Neuronal stem cell (in vitro differentiated cells): Measurements from ENCODE around the gene CACNB4.

Experiments used
- DNase-seq: peaks from one replicate; pipeline ENCODE4 v3.0.0-alpha.2; 2013; ENCODE audit warnings: low spot score
- H2AFZ ChIP-seq: one replicate; pipeline ENCODE4 v1.6.1; 2013; ENCODE audit warnings: mild to moderate bottlenecking, low read length, inconsistent platforms
- H2AK5ac ChIP-seq: 2 replicates; pipeline ENCODE4 v1.6.1; 2013; ENCODE audit warnings: low read depth, mild to moderate bottlenecking, inconsistent platforms, low read length, moderate library complexity, mixed read lengths
- H2BK120ac ChIP-seq: 2 replicates; pipeline ENCODE4 v1.6.1; 2013; ENCODE audit warnings: low read depth, mild to moderate bottlenecking, inconsistent platforms, low read length, moderate library complexity, mixed read lengths
- H2BK12ac ChIP-seq: one replicate; pipeline ENCODE4 v1.6.1; 2013; ENCODE audit warnings: low read length, inconsistent platforms
- H2BK15ac ChIP-seq: 2 replicates; pipeline ENCODE4 v1.6.1; 2013; ENCODE audit warnings: mild to moderate bottlenecking, low read length, inconsistent platforms, mixed read lengths
- H2BK5ac ChIP-seq: one replicate; pipeline ENCODE4 v1.6.1; 2013; ENCODE audit warnings: inconsistent platforms, mild to moderate bottlenecking, low read length, moderate library complexity
- H3K14ac ChIP-seq: one replicate; pipeline ENCODE4 v1.6.1; 2013; ENCODE audit warnings: low read length, inconsistent platforms
- H3K18ac ChIP-seq: 2 replicates; pipeline ENCODE4 v1.6.1; 2013; ENCODE audit warnings: low read length, inconsistent platforms
- H3K23ac ChIP-seq: 2 replicates; pipeline ENCODE4 v1.6.1; 2013; ENCODE audit warnings: low read depth, mild to moderate bottlenecking, mixed read lengths, low read length, inconsistent platforms; ENCODE audit not compliant: poor library complexity
- H3K27ac ChIP-seq: replicated peaks from 3 replicates; pipeline ENCODE4 v1.5.1; 2013; ENCODE audit warnings: low read length, inconsistent platforms
- H3K27me3 ChIP-seq, 3 experiments: 2 replicates each; pipeline ENCODE4 v1.6.1; 2013; ENCODE audit warnings: low read length in 3 of 3, mild to moderate bottlenecking in 2 of 3, inconsistent platforms in 1 of 3, low read depth in 1 of 3, mixed read lengths in 1 of 3, moderate library complexity in 1 of 3; ENCODE audit not compliant: control insufficient read depth in 3 of 3, insufficient read depth in 3 of 3
- H3K36me3 ChIP-seq, 2 donors: replicated peaks in 1 of 2; 2 replicates each; pipeline ENCODE4 v1.6.1; 2013; ENCODE audit warnings: low read length in 2 of 2; ENCODE audit not compliant: control insufficient read depth in 2 of 2, insufficient read depth in 2 of 2
- H3K4ac ChIP-seq: 2 replicates; pipeline ENCODE4 v1.6.1; 2013; ENCODE audit warnings: inconsistent platforms, mild to moderate bottlenecking, low read length, moderate library complexity
- H3K4me1 ChIP-seq, 2 donors: 1 replicate in 1 of 2; 2 replicates in 1 of 2; pipeline ENCODE4 v1.6.1; 2013; ENCODE audit warnings: low read length in 2 of 2, low read depth in 1 of 2; ENCODE audit not compliant: control insufficient read depth in 2 of 2, insufficient read depth in 1 of 2
- H3K4me2 ChIP-seq: one replicate; pipeline ENCODE4 v1.6.1; 2013; ENCODE audit warnings: mild to moderate bottlenecking, low read length, inconsistent platforms; ENCODE audit not compliant: insufficient read depth, poor library complexity, severe bottlenecking
- H3K4me3 ChIP-seq, 2 donors: 2 replicates each; pipeline ENCODE4 v1.5.1; 2013; ENCODE audit warnings: low read length in 2 of 2, mild to moderate bottlenecking in 2 of 2, inconsistent platforms in 1 of 2, moderate library complexity in 1 of 2
- H3K79me1 ChIP-seq: one replicate; pipeline ENCODE4 v1.6.1; 2013; ENCODE audit warnings: low read depth, mild to moderate bottlenecking, inconsistent platforms, low read length, moderate library complexity
- H3K9ac ChIP-seq: one replicate; pipeline ENCODE4 v1.6.1; 2013; ENCODE audit warnings: mild to moderate bottlenecking, low read depth, low read length, inconsistent platforms; ENCODE audit not compliant: poor library complexity
- H3K9me3 ChIP-seq, 2 donors: replicated peaks in 1 of 2; 2 replicates each; pipeline versions ENCODE3 to v1.6.1; 2013; ENCODE audit warnings: low read length in 2 of 2, mild to moderate bottlenecking in 2 of 2, inconsistent platforms in 1 of 2, low read depth in 1 of 2, mixed read lengths in 1 of 2, moderate library complexity in 1 of 2; ENCODE audit not compliant: control insufficient read depth in 2 of 2, insufficient read depth in 1 of 2
- H4K8ac ChIP-seq: one replicate; pipeline ENCODE4 v1.6.1; 2013; ENCODE audit warnings: low read depth, mild to moderate bottlenecking, inconsistent platforms, low read length, moderate library complexity
- H4K91ac ChIP-seq: one replicate; pipeline ENCODE4 v1.6.1; 2013; ENCODE audit warnings: low read length, low read depth, mild to moderate bottlenecking, inconsistent platforms; ENCODE audit not compliant: poor library complexity
- WGBS, 2 donors: extraction: QIAGEN DNeasy Blood & Tissue Kit; methylation state at CpG; one replicate each; pipeline ENCODE4 v1.1.7; 2013; ENCODE audit warnings: missing lambda C conversion rate in 2 of 2, mixed read lengths in 1 of 2; ENCODE audit not compliant: insufficient read length in 2 of 2, insufficient replicate concordance in 1 of 2; ENCODE audit errors: extremely low coverage in 2 of 2; 5-methylcytosine and 5-hydroxymethylcytosine counted together

Gene CACNB4

GRCh38 chr2:151927501-151928221 is 171.2 kb downstream of the CACNB4 start:
- Histone ChIP-seq H3K18ac (no peak overlapping the region), H3K27ac (no peak overlapping the region), H2AFZ (no peak overlapping the region), H3K14ac (no peak overlapping the region), H3K27me3 (no peaks in the 10 kb centered on the region), H3K79me1 (no peaks in the 10 kb centered on the region), H3K4me2 (no peak overlapping the region), H2BK12ac (no peak overlapping the region), H2BK15ac (no peak overlapping the region), H2BK5ac (no peak overlapping the region), H3K4me1 (no peaks in the 10 kb centered on the region), H3K4ac (no peak overlapping the region), H3K23ac (no peak overlapping the region), H3K9me3 (no peaks in the 10 kb centered on the region), H4K91ac (no peak overlapping the region), H2BK120ac (no peak overlapping the region), H3K9ac (no peak overlapping the region), H3K4me3 (no peak overlapping the region), H3K36me3 (no peaks in the 10 kb centered on the region), H2AK5ac (no peak overlapping the region), H4K8ac (no peak overlapping the region)
- DNase-seq, result no peak
- WGBS, 2 donors, result no CpG with 5 or more reads among the region's 7 CpGs

- H2BK15ac ChIP-seq, result no peak overlapping the region
- no peak overlapping the region for H4K8ac ChIP-seq
- no peak overlapping the region for H2BK120ac ChIP-seq
- no peak overlapping the region for H3K27ac ChIP-seq
- no peaks in the 10 kb centered on the region for H3K27me3 ChIP-seq
- no peak for DNase-seq
- no peak overlapping the region for H3K23ac ChIP-seq
- no peaks in the 10 kb centered on the region for H3K9me3 ChIP-seq
- no peaks in the 10 kb centered on the region for H3K4me1 ChIP-seq
- H2AK5ac ChIP-seq, result no peak overlapping the region
- H3K4me2 ChIP-seq, result no peak overlapping the region
- H2AFZ ChIP-seq, result no peak overlapping the region
- H3K4me3 ChIP-seq, result no peak overlapping the region
- H4K91ac ChIP-seq, result no peak overlapping the region
- H3K18ac ChIP-seq, result no peak overlapping the region
- H3K36me3 ChIP-seq, result no peaks in the 10 kb centered on the region
- H3K4ac ChIP-seq, result no peak overlapping the region
- H2BK5ac ChIP-seq, result no peak overlapping the region
- no peak overlapping the region for H3K9ac ChIP-seq
- H2BK12ac ChIP-seq, result no peak overlapping the region
- H3K14ac ChIP-seq, result no peak overlapping the region
- H3K79me1 ChIP-seq, result no peaks in the 10 kb centered on the region
- WGBS, 2 donors, result no CpG with 5 or more reads among the region's 5 CpGs
Observed at GRCh38 chr2:151922845-151923666, 175.8 kb downstream of the CACNB4 start.

- Histone ChIP-seq H2BK15ac (no peak overlapping the region), H3K4me1 (peaks cover 0 to 3% of the 10 kb centered on the region in 2 donors)
- WGBS, 2 donors, result no CpG with 5 or more reads among the region's 1 CpG
Observed at GRCh38 chr2:151919786-151920185, 179.1 kb downstream of the CACNB4 start.

DNA sequence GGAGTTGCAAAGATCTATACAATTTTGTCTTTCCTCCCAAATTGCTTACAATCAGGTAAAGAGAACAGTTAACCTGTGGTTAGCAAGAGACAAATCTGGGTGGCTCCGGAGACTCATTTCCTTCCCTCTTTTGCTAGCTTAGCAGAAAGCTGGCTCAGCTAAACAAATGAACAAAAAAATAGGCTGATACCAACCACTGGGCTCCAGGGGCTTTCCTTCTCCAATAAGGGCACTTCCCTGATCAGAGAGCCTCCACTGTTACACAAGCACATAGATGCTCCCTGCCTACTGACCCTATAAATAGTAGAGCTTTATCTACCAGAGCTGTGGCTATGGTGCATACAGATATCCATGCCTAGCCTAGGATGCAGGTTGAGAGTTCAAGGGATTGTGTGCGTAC is 180.5 kb downstream of the CACNB4 start:
- H4K91ac ChIP-seq, result no peak overlapping the region
- no peak overlapping the region for H4K8ac ChIP-seq
- H3K4me1 ChIP-seq, result peaks cover 0 to 4% of the 10 kb centered on the region in 2 donors
- H3K36me3 ChIP-seq, result no peaks in the 10 kb centered on the region
- H3K4me2 ChIP-seq, result no peak overlapping the region
- no CpG with 5 or more reads among the region's 2 CpGs for WGBS, 2 donors
- H3K27me3 ChIP-seq, result no peaks in the 10 kb centered on the region
- H2BK15ac ChIP-seq, result no peak overlapping the region
- no peak overlapping the region for H2BK120ac ChIP-seq
- no peaks in the 10 kb centered on the region for H3K9me3 ChIP-seq
- H3K4me3 ChIP-seq, result no peak overlapping the region
- no peak overlapping the region for H2BK12ac ChIP-seq
- H3K18ac ChIP-seq, result no peak overlapping the region
- no peak overlapping the region for H2AK5ac ChIP-seq
- H3K9ac ChIP-seq, result peak overlapping the region; percentile 7
- H3K14ac ChIP-seq, result no peak overlapping the region
- no peaks in the 10 kb centered on the region for H3K79me1 ChIP-seq
- H2AFZ ChIP-seq, result no peak overlapping the region
- H3K23ac ChIP-seq, result no peak overlapping the region
- no peak overlapping the region for H3K27ac ChIP-seq
- no peak overlapping the region for H2BK5ac ChIP-seq
- H3K4ac ChIP-seq, result no peak overlapping the region
- no peak for DNase-seq

More at GRCh38 chr2:151919786-151920185, 179.1 kb downstream of the CACNB4 start:
- Histone ChIP-seq H3K9me3 (no peaks in the 10 kb centered on the region), H2BK120ac (no peak overlapping the region), H2BK12ac (no peak overlapping the region), H3K36me3 (no peaks in the 10 kb centered on the region), H3K9ac (no peak overlapping the region), H3K4ac (no peak overlapping the region), H3K79me1 (no peaks in the 10 kb centered on the region), H3K23ac (no peak overlapping the region), H2AK5ac (no peak overlapping the region), H3K18ac (no peak overlapping the region), H3K27ac (no peak overlapping the region), H4K8ac (no peak overlapping the region), H3K14ac (no peak overlapping the region), H3K4me2 (no peak overlapping the region), H2AFZ (no peak overlapping the region), H2BK5ac (no peak overlapping the region), H4K91ac (no peak overlapping the region), H3K27me3 (no peaks in the 10 kb centered on the region), H3K4me3 (no peak overlapping the region)
- DNase-seq, result no peak
